GM12874 (cell line): ENCODE results near the gene AVPI1.

ENCODE experiments used
- TF ChIP-seq, protein P1 (sequence below): IDR thresholded peaks from 2 replicates; pipeline ENCODE4 v1.5.1; 2011; ENCODE audit warnings: low read depth, mild to moderate bottlenecking, control low read depth, low read length, moderate library complexity; ENCODE audit not compliant: insufficient read depth

The AVPI1 gene

DNA sequence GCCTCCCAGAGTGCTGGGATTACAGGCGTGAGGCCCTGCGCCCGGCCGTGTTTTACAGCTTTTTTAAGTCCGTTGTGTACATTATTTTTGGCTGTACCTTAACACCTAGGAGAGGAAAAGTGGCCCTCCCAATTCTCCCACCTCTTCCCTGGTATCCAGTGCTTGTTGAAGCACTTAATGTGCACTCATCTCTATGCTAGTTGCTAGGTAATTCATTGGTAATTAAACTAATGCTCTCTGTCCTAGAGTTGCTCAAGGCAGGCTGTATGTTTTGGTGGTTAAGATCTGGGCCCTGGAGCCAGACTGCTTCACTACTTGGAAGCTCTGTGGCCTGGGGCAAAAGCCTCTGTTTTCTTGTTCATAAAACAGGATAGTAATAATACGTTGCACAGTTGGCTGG, 19.6 kb downstream of the AVPI1 start:
- TF ChIP-seq, protein P1, sequence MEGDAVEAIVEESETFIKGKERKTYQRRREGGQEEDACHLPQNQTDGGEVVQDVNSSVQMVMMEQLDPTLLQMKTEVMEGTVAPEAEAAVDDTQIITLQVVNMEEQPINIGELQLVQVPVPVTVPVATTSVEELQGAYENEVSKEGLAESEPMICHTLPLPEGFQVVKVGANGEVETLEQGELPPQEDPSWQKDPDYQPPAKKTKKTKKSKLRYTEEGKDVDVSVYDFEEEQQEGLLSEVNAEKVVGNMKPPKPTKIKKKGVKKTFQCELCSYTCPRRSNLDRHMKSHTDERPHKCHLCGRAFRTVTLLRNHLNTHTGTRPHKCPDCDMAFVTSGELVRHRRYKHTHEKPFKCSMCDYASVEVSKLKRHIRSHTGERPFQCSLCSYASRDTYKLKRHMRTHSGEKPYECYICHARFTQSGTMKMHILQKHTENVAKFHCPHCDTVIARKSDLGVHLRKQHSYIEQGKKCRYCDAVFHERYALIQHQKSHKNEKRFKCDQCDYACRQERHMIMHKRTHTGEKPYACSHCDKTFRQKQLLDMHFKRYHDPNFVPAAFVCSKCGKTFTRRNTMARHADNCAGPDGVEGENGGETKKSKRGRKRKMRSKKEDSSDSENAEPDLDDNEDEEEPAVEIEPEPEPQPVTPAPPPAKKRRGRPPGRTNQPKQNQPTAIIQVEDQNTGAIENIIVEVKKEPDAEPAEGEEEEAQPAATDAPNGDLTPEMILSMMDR: no peak

DNA sequence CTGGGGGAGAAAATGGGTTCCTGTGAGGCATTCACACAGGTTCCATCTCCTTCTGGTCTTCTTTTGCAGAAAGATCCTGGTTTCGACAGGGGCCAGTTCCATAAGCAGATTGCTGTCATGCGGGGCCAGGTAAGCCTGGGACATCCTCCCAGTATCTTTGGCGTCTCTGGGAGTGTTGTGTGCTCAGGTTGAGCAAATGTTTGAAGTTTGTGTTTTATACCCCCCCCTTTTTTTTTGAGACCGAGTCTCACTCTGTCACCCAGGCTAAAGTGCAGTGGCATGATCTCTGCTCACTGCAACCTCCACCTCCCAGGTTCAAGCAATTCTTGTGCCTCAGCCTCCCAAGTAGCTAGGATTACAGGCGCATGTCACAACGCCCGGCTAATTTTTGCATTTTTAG, 20.0 kb downstream of the AVPI1 start:
- TF ChIP-seq, protein P1: no peak

DNA sequence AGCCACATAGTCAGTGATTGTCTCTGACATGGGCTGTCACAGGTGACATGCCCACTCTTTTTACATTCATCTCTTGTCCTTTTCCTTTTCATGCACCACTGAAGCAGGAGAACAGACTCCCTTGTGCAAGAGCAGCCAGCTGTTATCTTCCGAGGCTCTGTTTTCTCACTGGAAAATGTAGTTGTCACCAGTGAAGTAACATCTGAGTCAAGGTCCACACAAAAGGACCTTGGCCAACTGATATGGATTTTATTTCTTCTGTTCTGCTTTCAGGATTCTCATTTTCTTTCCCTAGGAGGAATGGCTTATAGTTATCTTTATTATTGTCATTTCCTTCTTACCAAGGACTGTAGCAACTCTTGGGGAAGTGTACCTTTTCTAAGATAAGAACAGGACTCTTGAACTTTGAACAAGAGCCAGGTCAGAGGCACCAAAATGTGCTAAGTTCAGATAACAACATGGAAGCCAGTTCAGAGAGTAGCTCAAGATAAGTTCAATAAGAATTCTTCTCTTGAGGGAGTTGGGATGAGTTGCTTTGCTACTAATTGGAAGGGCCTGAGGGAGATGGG, 22.7 kb downstream of the AVPI1 start:
- TF ChIP-seq, protein P1: no peak

DNA sequence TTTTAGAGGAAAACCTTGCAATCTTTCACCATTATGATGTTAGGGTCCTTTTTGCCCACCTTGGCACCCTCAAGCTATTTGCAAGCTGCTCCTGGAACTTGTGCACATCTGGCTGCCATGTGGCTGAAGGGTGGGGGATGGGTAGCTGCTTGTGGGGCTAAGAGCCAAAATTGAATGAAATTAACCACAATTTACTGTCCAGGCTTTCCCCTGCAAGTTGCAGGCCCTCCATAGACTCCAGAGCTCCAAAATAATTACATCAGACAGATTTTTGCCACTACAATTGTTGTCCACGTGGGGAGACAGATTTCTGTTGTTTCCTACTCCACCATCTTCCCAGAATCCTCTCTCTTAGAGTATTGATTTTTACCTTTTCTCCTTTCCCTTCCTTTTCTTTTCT, 27.5 kb downstream of the AVPI1 start:
- TF ChIP-seq, protein P1: no peak

DNA sequence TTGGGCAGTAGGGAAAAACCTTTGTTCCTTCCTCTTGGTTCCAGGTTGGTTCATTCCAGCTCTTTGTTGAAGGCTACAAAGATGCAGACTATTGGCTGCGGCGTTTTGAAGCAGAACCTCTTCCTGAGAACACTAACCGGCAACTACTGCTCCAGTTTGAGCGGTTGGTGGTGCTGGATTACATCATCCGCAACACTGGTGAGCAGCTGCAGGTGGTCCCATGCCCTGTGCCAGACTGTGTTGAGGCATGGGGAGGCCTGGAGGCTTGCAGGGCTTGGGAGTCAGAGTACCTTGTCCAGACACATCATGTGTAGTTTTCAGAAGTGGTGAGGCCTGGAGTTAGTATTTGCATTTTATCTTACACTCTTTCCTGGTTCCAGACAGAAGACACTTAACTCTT, 30.3 kb downstream of the AVPI1 start:
- TF ChIP-seq, protein P1: no peak

DNA sequence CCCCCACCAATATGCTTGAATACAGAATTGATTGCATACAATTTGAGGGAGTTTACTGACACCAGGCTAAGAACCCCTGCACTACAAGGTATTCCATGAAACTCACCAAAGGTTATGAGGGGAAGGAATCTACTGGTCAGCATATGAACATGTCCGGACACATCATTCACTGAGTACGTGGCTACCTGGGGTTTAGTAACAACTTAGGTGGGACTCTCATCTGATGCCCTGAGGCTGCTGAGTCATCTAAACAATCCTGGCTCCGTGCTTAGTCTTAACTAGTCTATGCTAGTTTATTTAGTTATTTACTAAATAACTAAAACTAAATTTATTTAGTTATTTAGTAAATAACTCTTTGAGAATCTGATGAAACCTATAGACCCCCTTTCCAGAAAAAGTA, 35.3 kb downstream of the AVPI1 start:
- TF ChIP-seq, protein P1: no peak

DNA sequence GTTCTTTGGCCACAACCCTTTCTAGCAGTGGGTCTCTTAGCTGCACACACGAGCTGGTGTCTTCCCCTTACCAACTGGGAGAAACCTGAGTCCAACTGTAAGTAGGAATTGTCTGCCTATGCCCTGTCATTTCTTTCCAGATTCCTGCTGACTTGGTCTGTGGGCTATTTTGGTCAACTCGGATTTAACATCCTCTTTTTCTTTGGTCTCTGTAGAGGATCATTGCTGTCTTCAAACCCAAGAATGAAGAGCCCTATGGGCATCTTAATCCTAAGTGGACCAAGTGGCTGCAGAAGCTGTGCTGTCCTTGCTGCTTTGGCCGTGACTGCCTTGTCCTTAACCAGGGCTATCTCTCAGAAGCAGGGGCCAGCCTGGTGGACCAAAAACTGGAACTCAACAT, 36.3 kb downstream of the AVPI1 start:
- TF ChIP-seq, protein P1: no peak
